SU-DHL-6 (cell line): ENCODE data around the gene RAD9A.

Source experiments
- CTCF ChIP-seq: fragments of 200-600 bp; sonication (generic); IDR thresholded peaks from one replicate; pipeline ENCODE4 v1.5.1; 2017; ENCODE audit warnings: antibody characterized with exemption, mild to moderate bottlenecking, low read length, moderate library complexity; ENCODE audit not compliant: insufficient read depth, poor library complexity, severe bottlenecking
- EZH2phosphoT487 ChIP-seq: fragments of 200-600 bp; sonication (generic), shearing (Covaris generic); conservative IDR thresholded peaks from 2 replicates; pipeline ENCODE4 v1.6.1; 2018; ENCODE audit warnings: mild to moderate bottlenecking, antibody characterized with exemption, low read length, moderate library complexity, mixed read lengths

GRCh38 chr11:67396259-67396581 lies 4.4 kb downstream of the RAD9A start:
- no peak for TF ChIP-seq CTCF
- no peak for TF ChIP-seq EZH2phosphoT487
